ENCODE data around the gene CDH13.

CDH13 gene

DNA sequence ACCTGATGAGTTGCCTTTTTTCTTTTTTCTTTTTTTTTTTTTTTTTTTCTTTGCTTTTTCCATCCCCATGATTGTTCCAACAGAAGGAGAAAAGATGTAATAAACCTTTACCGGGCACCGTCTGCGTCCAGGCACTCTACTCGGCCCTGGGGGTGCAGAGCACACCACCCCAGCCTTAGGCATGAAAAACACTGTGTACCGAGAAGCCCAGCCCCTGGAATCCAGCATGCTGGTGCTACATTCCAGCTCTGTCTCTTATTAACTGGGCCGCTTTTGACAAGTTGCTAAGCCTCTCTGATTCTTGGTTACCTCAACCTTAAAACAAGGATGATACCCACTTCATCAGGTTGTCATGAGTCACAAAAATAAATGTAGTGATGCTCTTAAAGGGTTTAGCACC, 1117.0 kb downstream of the CDH13 start:
- no peak overlapping the region for H3K9ac ChIP-seq (ENCODE audit: low read length)
- no peaks in the 10 kb centered on the region for H3K4me1 ChIP-seq (ENCODE audit: insufficient read depth, low read length)
- H3K9me3 ChIP-seq (ENCODE audit: low read length): no peaks in the 10 kb centered on the region
- H3K4me3 ChIP-seq (ENCODE audit: low read depth in 1 of 2, low read length in 2 of 2): no peak overlapping the region
- no peaks in the 10 kb centered on the region for H3K36me3 ChIP-seq (ENCODE audit: insufficient read depth, low read length)
- no peak overlapping the region for H3K27ac ChIP-seq (ENCODE audit: low read depth, low read length)
- H3K27me3 ChIP-seq (ENCODE audit: control insufficient read depth in 1 of 2, insufficient read depth in 2 of 2, low read length in 2 of 2): no peaks in the 10 kb centered on the region

GRCh38 chr16:83744441-83744981, 1117.7 kb downstream of the CDH13 start:
- Histone ChIP-seq H3K4me1 (ENCODE audit: insufficient read depth, low read length) (no peaks in the 10 kb centered on the region), H3K4me3 (ENCODE audit: low read depth in 1 of 2, low read length in 2 of 2) (no peak overlapping the region), H3K9me3 (ENCODE audit: low read length) (no peaks in the 10 kb centered on the region), H3K27me3 (ENCODE audit: control insufficient read depth in 1 of 2, insufficient read depth in 2 of 2, low read length in 2 of 2) (no peaks in the 10 kb centered on the region), H3K36me3 (ENCODE audit: insufficient read depth, low read length) (no peaks in the 10 kb centered on the region), H3K9ac (ENCODE audit: low read length) (no peak overlapping the region), H3K27ac (ENCODE audit: low read depth, low read length) (peak overlapping the region; percentile 13)

GRCh38 chr16:83746611-83747010, 1119.8 kb downstream of the CDH13 start:
- no peak overlapping the region for H3K4me3 ChIP-seq (ENCODE audit: low read depth in 1 of 2, low read length in 2 of 2)
- no peaks in the 10 kb centered on the region for H3K4me1 ChIP-seq (ENCODE audit: insufficient read depth, low read length)

GRCh38 chr16:83747936-83748335, 1121.2 kb downstream of the CDH13 start:
- no peaks in the 10 kb centered on the region for H3K9me3 ChIP-seq (ENCODE audit: low read length)
- no peaks in the 10 kb centered on the region for H3K4me1 ChIP-seq (ENCODE audit: insufficient read depth, low read length)
- H3K9ac ChIP-seq (ENCODE audit: low read length): no peak overlapping the region
- no peaks in the 10 kb centered on the region for H3K36me3 ChIP-seq (ENCODE audit: insufficient read depth, low read length)
- H3K27ac ChIP-seq (ENCODE audit: low read depth, low read length): no peak overlapping the region
- no peaks in the 10 kb centered on the region for H3K27me3 ChIP-seq (ENCODE audit: control insufficient read depth in 1 of 2, insufficient read depth in 2 of 2, low read length in 2 of 2)
- H3K4me3 ChIP-seq (ENCODE audit: low read depth in 1 of 2, low read length in 2 of 2): no peak overlapping the region

More at GRCh38 chr16:83746611-83747010, 1119.8 kb downstream of the CDH13 start:
- H3K9ac ChIP-seq (ENCODE audit: low read length): no peak overlapping the region
- no peaks in the 10 kb centered on the region for H3K36me3 ChIP-seq (ENCODE audit: insufficient read depth, low read length)
- no peak overlapping the region for H3K27ac ChIP-seq (ENCODE audit: low read depth, low read length)
- H3K9me3 ChIP-seq (ENCODE audit: low read length): no peaks in the 10 kb centered on the region
- no peaks in the 10 kb centered on the region for H3K27me3 ChIP-seq (ENCODE audit: control insufficient read depth in 1 of 2, insufficient read depth in 2 of 2, low read length in 2 of 2)

DNA sequence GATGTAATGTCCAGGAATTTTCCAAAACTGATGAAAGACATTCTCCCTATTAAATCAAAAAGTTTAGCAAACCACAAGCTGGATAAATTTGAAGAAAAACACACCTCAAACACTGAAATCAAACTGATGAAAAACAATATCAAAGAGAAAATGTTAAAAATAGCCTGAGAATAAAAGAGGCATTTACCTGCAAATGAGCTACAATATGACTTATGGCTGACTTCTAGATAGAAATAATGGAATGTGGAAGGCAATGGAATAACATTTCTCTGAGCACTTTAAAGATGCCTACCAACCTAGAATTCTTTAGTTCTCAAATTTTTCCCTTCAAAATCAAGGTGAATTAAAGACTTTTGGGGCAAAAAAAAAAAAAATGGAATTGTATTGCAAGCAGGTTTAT, 1128.6 kb downstream of the CDH13 start:
- H3K4me1 ChIP-seq (ENCODE audit: insufficient read depth, low read length): no peaks in the 10 kb centered on the region
- H3K36me3 ChIP-seq (ENCODE audit: insufficient read depth, low read length): no peaks in the 10 kb centered on the region
- no peak overlapping the region for H3K27ac ChIP-seq (ENCODE audit: low read depth, low read length)
- H3K27me3 ChIP-seq (ENCODE audit: control insufficient read depth in 1 of 2, insufficient read depth in 2 of 2, low read length in 2 of 2): no peaks in the 10 kb centered on the region
- no peak overlapping the region for H3K9ac ChIP-seq (ENCODE audit: low read length)
- H3K4me3 ChIP-seq (ENCODE audit: low read depth in 1 of 2, low read length in 2 of 2): no peak overlapping the region
- no peaks in the 10 kb centered on the region for H3K9me3 ChIP-seq (ENCODE audit: low read length)

DNA sequence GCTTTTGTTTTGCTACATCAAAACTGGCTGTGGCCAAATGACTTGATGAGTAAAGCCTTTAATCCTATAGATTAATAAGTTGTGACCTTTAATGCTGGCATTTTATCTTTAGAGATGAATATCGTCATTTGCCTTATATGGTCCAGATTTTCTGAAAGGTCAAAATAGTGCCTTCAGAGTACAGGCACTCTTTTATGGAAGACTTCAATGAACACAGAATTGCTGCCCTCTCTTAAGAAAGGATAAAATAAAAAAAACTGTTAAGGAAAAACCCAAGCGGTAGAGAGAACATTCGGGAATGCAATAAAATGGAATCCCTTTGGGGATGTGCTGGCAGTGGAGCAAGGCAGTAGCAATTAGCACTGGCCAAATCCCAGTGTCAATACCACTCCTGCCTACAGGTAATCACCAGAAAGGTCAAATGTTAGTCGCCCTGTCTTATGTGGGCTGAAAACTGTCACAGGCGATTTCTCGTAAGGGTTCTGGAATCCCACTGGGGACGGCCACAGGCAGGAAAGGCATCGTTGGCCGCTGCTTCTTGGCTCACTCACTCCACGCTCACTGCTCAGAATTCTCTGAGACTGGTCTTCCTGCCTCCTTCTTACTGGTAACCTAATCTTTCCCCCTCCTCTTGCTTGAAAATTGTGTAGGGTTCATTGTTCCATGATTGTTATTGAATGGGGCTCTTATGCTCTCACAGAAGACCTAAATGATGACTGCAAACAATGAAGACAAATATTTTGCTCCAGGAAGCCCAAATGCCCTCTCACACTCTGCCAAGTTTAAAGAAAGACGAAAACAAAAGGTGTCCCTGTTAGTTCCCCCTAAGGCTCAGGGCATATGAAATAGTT, 1135.6 kb downstream of the CDH13 start:
- Histone ChIP-seq H3K27me3 (ENCODE audit: control insufficient read depth in 1 of 2, insufficient read depth in 2 of 2, low read length in 2 of 2) (no peaks in the 10 kb centered on the region), H3K9me3 (ENCODE audit: low read length) (no peaks in the 10 kb centered on the region), H3K4me1 (ENCODE audit: insufficient read depth, low read length) (no peaks in the 10 kb centered on the region), H3K4me3 (ENCODE audit: low read depth in 1 of 2, low read length in 2 of 2) (no peak overlapping the region), H3K36me3 (ENCODE audit: insufficient read depth, low read length) (no peaks in the 10 kb centered on the region), H3K9ac (ENCODE audit: low read length) (no peak overlapping the region), H3K27ac (ENCODE audit: low read depth, low read length) (no peak overlapping the region)

DNA sequence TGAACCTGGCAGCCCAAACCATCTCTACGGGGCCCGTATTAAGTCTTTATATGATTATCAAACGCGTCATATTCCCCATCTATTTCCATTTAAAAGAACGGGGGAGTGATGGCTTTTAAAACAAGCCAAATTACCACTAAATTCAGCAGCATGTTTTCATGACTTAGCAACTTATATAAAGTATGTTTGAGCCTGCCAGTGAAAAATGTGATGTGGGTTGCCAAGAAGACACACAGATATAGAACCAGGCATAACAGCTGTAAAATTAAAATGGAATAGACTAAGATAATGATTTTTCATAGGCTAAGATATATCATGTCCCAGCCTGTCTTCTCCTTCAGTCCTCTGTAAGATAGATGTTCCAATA, 1136.2 kb downstream of the CDH13 start:
- no peaks in the 10 kb centered on the region for H3K27me3 ChIP-seq (ENCODE audit: control insufficient read depth in 1 of 2, insufficient read depth in 2 of 2, low read length in 2 of 2)
- H3K27ac ChIP-seq (ENCODE audit: low read depth, low read length): no peak overlapping the region
- H3K36me3 ChIP-seq (ENCODE audit: insufficient read depth, low read length): no peaks in the 10 kb centered on the region
- no peak overlapping the region for H3K4me3 ChIP-seq (ENCODE audit: low read depth in 1 of 2, low read length in 2 of 2)
- no peaks in the 10 kb centered on the region for H3K9me3 ChIP-seq (ENCODE audit: low read length)
- no peaks in the 10 kb centered on the region for H3K4me1 ChIP-seq (ENCODE audit: insufficient read depth, low read length)
- no peak overlapping the region for H3K9ac ChIP-seq (ENCODE audit: low read length)

GRCh38 chr16:83768986-83769385, 1142.2 kb downstream of the CDH13 start:
- Histone ChIP-seq H3K36me3 (ENCODE audit: insufficient read depth, low read length) (no peaks in the 10 kb centered on the region), H3K27me3 (ENCODE audit: control insufficient read depth in 1 of 2, insufficient read depth in 2 of 2, low read length in 2 of 2) (no peaks in the 10 kb centered on the region), H3K27ac (ENCODE audit: low read depth, low read length) (no peak overlapping the region), H3K4me1 (ENCODE audit: insufficient read depth, low read length) (no peaks in the 10 kb centered on the region), H3K4me3 (ENCODE audit: low read depth in 1 of 2, low read length in 2 of 2) (no peak overlapping the region), H3K9ac (ENCODE audit: low read length) (no peak overlapping the region), H3K9me3 (ENCODE audit: low read length) (no peaks in the 10 kb centered on the region)

GRCh38 chr16:83769397-83770008, 1142.7 kb downstream of the CDH13 start:
- no peak overlapping the region for H3K4me3 ChIP-seq (ENCODE audit: low read depth in 1 of 2, low read length in 2 of 2)
- no peaks in the 10 kb centered on the region for H3K9me3 ChIP-seq (ENCODE audit: low read length)
- no peak overlapping the region for H3K27ac ChIP-seq (ENCODE audit: low read depth, low read length)

DNA sequence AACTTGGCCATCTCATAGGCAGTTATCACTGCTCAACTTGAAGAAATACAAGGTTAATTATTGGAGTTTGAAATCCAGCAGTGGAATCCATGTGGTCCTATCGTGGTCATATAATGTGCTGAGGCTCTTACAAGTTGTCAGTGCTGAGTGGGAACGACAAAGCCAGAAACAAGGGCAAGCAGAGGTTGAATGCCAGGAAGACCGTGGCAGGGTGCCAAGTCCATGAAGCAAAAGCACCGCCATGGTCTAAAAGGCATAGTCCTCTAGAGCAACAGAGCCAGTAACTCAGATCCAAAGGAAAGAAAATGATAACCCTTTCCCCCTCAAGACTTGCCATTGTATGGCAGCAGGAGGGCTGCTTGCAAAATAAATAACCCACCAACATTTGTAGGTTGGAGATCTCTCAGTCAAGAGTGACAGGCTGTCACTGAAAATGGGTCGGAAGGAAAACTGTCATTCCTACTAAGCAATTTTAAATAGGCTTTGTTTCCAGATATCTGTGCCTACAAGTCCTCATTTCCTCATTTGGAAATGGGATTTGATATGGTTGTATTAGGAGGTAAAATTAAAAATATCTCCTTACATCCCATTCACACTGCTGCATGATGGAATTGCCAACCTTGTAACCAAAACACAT, 1144.7 kb downstream of the CDH13 start:
- Histone ChIP-seq H3K27me3 (ENCODE audit: control insufficient read depth in 1 of 2, insufficient read depth in 2 of 2, low read length in 2 of 2) (no peaks in the 10 kb centered on the region), H3K27ac (ENCODE audit: low read depth, low read length) (no peak overlapping the region), H3K9ac (ENCODE audit: low read length) (no peak overlapping the region), H3K4me1 (ENCODE audit: insufficient read depth, low read length) (no peaks in the 10 kb centered on the region), H3K9me3 (ENCODE audit: low read length) (no peaks in the 10 kb centered on the region), H3K4me3 (ENCODE audit: low read depth in 1 of 2, low read length in 2 of 2) (no peak overlapping the region), H3K36me3 (ENCODE audit: insufficient read depth, low read length) (no peaks in the 10 kb centered on the region)

More at GRCh38 chr16:83769397-83770008, 1142.7 kb downstream of the CDH13 start:
- H3K36me3 ChIP-seq (ENCODE audit: insufficient read depth, low read length): no peaks in the 10 kb centered on the region
- no peaks in the 10 kb centered on the region for H3K27me3 ChIP-seq (ENCODE audit: control insufficient read depth in 1 of 2, insufficient read depth in 2 of 2, low read length in 2 of 2)
- H3K4me1 ChIP-seq (ENCODE audit: insufficient read depth, low read length): no peaks in the 10 kb centered on the region
- H3K9ac ChIP-seq (ENCODE audit: low read length): no peak overlapping the region

DNA sequence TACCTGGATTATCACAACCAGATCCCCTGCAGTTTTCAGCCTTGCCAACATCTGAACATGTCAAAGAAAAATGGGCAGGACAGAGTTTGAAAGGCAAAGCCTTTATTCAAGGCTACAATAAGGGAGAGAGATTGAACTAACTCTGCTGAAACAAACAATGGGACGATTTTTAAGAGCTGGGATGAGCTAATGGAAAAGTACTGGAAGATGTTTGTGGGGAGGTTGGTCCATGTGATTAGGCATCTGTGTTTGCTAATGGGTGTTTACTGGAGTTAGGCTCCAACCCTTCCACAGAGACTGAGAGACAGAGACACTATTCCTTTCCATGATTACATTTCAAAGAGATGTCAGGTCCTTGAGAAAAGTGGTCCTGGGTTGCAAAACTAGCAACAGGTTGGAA, 1146.0 kb downstream of the CDH13 start:
- H3K27me3 ChIP-seq (ENCODE audit: control insufficient read depth in 1 of 2, insufficient read depth in 2 of 2, low read length in 2 of 2): no peaks in the 10 kb centered on the region
- no peak overlapping the region for H3K9ac ChIP-seq (ENCODE audit: low read length)
- no peaks in the 10 kb centered on the region for H3K9me3 ChIP-seq (ENCODE audit: low read length)
- H3K4me3 ChIP-seq (ENCODE audit: low read depth in 1 of 2, low read length in 2 of 2): no peak overlapping the region
- no peaks in the 10 kb centered on the region for H3K4me1 ChIP-seq (ENCODE audit: insufficient read depth, low read length)
- no peak overlapping the region for H3K27ac ChIP-seq (ENCODE audit: low read depth, low read length)
- no peaks in the 10 kb centered on the region for H3K36me3 ChIP-seq (ENCODE audit: insufficient read depth, low read length)

Data from muscle layer of colon (tissue), 2 donors.